ENCODE measurements around the gene HTRA3. TPM values are rescaled to one million over a fixed set of nuclear protein-coding genes. Genes with fewer than 3 reads are reported as not detected.

The HTRA3 gene
- total and polyA plus RNA-seq, 8 donors, result 0.56 to 15.6 (median 2.7) TPM

GRCh38 chr4:8305851-8306471 lies 36.4 kb downstream of the HTRA3 start:
- Histone ChIP-seq H3K9me3 (no peaks in the 10 kb centered on the region), H3K4me1 (no peaks in the 10 kb centered on the region), H3K36me3 (no peaks in the 10 kb centered on the region), H3K27me3 (peaks cover 0 to 3% (median 0%) of the 10 kb centered on the region in 4 donors), H3K4me3 (no peak overlapping the region), H3K27ac (no peak overlapping the region)
- FAIRE-seq (no peak), ATAC-seq (no peak), DNase-seq (peak in 2 of 6 donors; percentile 54 to 60)
- no peak for TF ChIP-seq CTCF (IDR thresholded peaks at IDR 0.05)
- intact Hi-C loops (cut with DNase I), result no loop called here
- WGBS, 2 donors, result 70 to 71% methylated on average over 35 of the region's 35 CpGs

DNA sequence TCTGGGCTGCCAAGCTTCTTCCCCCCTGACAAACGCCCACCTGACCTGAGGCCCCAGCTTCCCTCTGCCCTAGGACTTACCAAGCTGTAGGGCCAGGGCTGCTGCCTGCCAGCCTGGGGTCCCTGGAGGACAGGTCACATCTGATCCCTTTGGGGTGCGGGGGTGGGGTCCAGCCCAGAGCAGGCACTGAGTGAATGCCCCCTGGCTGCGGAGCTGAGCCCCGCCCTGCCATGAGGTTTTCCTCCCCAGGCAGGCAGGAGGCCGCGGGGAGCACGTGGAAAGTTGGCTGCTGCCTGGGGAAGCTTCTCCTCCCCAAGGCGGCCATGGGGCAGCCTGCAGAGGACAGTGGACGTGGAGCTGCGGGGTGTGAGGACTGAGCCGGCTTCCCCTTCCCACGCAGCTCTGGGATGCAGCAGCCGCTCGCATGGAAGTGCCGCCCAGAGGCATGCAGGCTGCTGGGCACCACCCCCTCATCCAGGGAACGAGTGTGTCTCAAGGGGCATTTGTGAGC lies 37.0 kb downstream of the HTRA3 start:
- 38 to 50% methylated on average over 16 of the region's 16 CpGs for WGBS, 2 donors
- no peak overlapping the region for H3K4me3 ChIP-seq
- H3K27ac ChIP-seq, result no peak overlapping the region
- H3K27me3 ChIP-seq, result peaks cover 0 to 3% (median 0%) of the 10 kb centered on the region in 4 donors
- H3K9me3 ChIP-seq, result no peaks in the 10 kb centered on the region
- ATAC-seq (no peak), FAIRE-seq (no peak), DNase-seq (peak in 2 of 6 donors; percentile 39 to 67)
- no peak for TF ChIP-seq CTCF (IDR thresholded peaks at IDR 0.05)
- intact Hi-C loops (cut with DNase I), result no loop called here
- no peaks in the 10 kb centered on the region for H3K4me1 ChIP-seq
- H3K36me3 ChIP-seq, result no peaks in the 10 kb centered on the region

DNA sequence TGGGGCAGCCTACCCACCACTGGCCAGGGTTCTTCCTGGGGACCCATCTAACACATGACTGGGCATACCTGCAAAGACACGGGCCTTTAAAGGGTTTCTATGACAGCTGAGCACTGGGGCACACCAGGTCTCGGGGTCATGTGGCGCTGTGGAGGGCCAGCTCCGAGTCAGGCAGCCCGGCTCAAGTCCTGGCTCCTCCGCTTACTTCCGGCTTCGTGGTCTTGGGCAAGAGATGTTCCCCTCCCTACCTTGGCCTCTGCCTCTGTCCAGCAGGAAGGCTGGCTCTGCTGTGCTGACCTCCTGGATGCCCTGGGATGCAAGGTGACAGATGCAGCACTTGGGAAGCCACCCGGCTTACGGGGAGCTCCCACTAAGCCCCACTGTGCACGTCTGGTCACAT lies 37.6 kb downstream of the HTRA3 start:
- no peaks in the 10 kb centered on the region for H3K4me1 ChIP-seq
- H3K9me3 ChIP-seq, result no peaks in the 10 kb centered on the region
- H3K27me3 ChIP-seq, result peaks cover 0 to 3% (median 0%) of the 10 kb centered on the region in 4 donors
- DNase-seq, result peak in 1 of 6 donors; percentile 52
- H3K36me3 ChIP-seq, result no peaks in the 10 kb centered on the region
- no peak overlapping the region for H3K27ac ChIP-seq
- no peak for TF ChIP-seq CTCF (IDR thresholded peaks at IDR 0.05)
- WGBS, 2 donors, result 62 to 71% methylated on average over 11 of the region's 11 CpGs
- intact Hi-C loops (cut with DNase I), result no loop called here
- FAIRE-seq, result no peak
- ATAC-seq, result no peak
- H3K4me3 ChIP-seq, result no peak overlapping the region

DNA sequence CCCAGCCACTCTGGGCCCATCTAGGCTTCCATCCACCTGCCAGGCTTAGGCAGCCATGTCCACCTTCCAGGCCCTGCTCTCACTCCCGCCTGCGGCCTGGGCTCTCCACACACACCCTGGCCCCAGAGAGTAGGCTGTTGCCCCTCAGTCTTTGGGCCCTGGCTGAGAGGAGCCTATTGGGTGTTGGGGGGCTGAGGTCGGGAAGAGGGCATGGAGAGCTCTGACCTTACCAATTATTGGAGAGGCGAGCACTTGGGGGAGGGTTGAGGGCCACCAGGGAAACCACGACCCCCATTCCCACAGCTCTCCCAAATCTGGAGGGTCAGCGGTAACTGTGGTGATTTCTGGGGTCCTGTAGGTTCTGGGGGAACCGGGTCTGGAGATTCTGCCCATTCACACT lies 38.2 kb downstream of the HTRA3 start:
- no peaks in the 10 kb centered on the region for H3K9me3 ChIP-seq
- H3K4me1 ChIP-seq, result no peaks in the 10 kb centered on the region
- intact Hi-C loops (cut with DNase I), result no loop called here
- WGBS, 2 donors, result 76 to 79% methylated on average over 7 of the region's 7 CpGs
- no peaks in the 10 kb centered on the region for H3K36me3 ChIP-seq
- H3K27me3 ChIP-seq, result peaks cover 0 to 3% (median 0%) of the 10 kb centered on the region in 4 donors
- H3K4me3 ChIP-seq, result no peak overlapping the region
- ATAC-seq (no peak), FAIRE-seq (no peak), DNase-seq (peak in 1 of 6 donors; percentile 44)
- no peak for TF ChIP-seq CTCF (IDR thresholded peaks at IDR 0.05)
- no peak overlapping the region for H3K27ac ChIP-seq

DNA sequence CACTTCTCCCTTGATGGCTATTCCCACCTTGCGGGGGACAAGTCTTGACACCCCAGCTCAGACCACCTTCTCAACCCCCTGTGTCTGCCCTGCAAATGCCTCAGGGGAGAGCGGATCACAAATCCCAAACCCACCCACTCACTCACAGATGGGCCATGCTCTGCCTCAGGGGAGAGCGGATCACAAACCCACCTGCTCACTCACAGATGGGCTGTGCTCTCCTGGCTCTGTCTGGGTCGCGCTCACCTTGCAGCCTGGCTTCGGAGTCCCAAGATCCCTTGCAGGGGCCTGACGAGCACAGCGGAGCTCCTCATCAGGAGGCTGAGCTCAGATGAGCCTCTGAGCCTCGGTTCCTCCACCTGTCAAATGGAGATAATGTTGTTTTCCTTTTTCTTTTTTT lies 38.6 kb downstream of the HTRA3 start:
- intact Hi-C loops (cut with DNase I), result no loop called here
- WGBS, 2 donors, result 77 to 83% methylated on average over 9 of the region's 9 CpGs
- peak in 1 of 6 donors; percentile 42 for DNase-seq

More for the DNA sequence above, 38.6 kb downstream of the HTRA3 start:
- H3K27ac ChIP-seq, result no peak overlapping the region
- peaks cover 0 to 3% (median 0%) of the 10 kb centered on the region in 4 donors for H3K27me3 ChIP-seq
- no peaks in the 10 kb centered on the region for H3K36me3 ChIP-seq
- no peak overlapping the region for H3K4me3 ChIP-seq
- no peak for FAIRE-seq
- no peak for TF ChIP-seq CTCF (IDR thresholded peaks at IDR 0.05)
- H3K4me1 ChIP-seq, result no peaks in the 10 kb centered on the region
- ATAC-seq, result no peak
- no peaks in the 10 kb centered on the region for H3K9me3 ChIP-seq
